Tibial artery (tissue), 4 donors: ENCODE data around the gene TFDP1.

Experiments
- DNase-seq, 2 donors: peaks; one replicate each; pipeline ENCODE4 v3.0.0-alpha.2; 2019
- H3K27ac ChIP-seq, 2 donors: fragments of 200-600 bp; sonication (generic) in 1 of 2; 1 replicate in 1 of 2; 2 replicates in 1 of 2; pipeline ENCODE4 v1.5.1; 2018 to 2019; ENCODE audit warnings: mild to moderate bottlenecking in 1 of 2
- H3K27me3 ChIP-seq, 2 donors: fragments of 200-600 bp; sonication (generic) in 1 of 2; one replicate each; pipeline versions ENCODE4 v1.5.1 to v1.6.0; 2016 to 2019
- H3K36me3 ChIP-seq, 3 donors: fragments of 200-600 bp; sonication (generic) in 2 of 3; one replicate each; pipeline ENCODE4 v1.5.1; 2016 to 2019; ENCODE audit warnings: mild to moderate bottlenecking in 2 of 3
- H3K4me1 ChIP-seq, 4 donors: fragments of 200-600 bp; sonication (generic) in 2 of 4; 1 replicate in 3 of 4; 2 replicates in 1 of 4; pipeline ENCODE4 v1.5.1; 2016 to 2019
- H3K4me3 ChIP-seq, 2 donors: fragments of 200-600 bp; sonication (generic) in 1 of 2; 1 replicate in 1 of 2; 2 replicates in 1 of 2; pipeline ENCODE4 v1.5.1; 2018 to 2019; ENCODE audit warnings: mild to moderate bottlenecking in 2 of 2
- H3K9me3 ChIP-seq, 3 donors: fragments of 200-600 bp; sonication (generic) in 1 of 3; one replicate each; pipeline ENCODE4 v1.5.1; 2016 to 2019
- CTCF ChIP-seq, 2 experiments: fragments of 200-600 bp in 1 of 2; fragments of 450-650 bp in 1 of 2; IDR thresholded peaks; one replicate each; pipeline ENCODE4 v1.5.1; 2017 to 2019; ENCODE audit warnings: antibody characterized with exemption in 2 of 2, mild to moderate bottlenecking in 1 of 2, moderate library complexity in 1 of 2
- intact Hi-C: fragments of 100-400 bp; cut with DNase I; formaldehyde crosslinking; loops from one replicate; pipeline ENCODE4 v1.15.0; 2023; ENCODE audit warnings: low total_unique reads

TFDP1 gene

GRCh38 chr13:113656831-113657671, 72.5 kb downstream of the TFDP1 start:
- intact Hi-C loops: no loop called here
- H3K4me1 ChIP-seq: no peaks in the 10 kb centered on the region
- no peak overlapping the region for H3K4me3 ChIP-seq
- no peaks in the 10 kb centered on the region for H3K36me3 ChIP-seq
- H3K27ac ChIP-seq: no peak overlapping the region
- peaks cover 0 to 31% of the 10 kb centered on the region in 2 donors for H3K27me3 ChIP-seq
- TF ChIP-seq CTCF (IDR thresholded peaks at IDR 0.05): no peak
- H3K9me3 ChIP-seq: peaks cover 0 to 18% (median 7%) of the 10 kb centered on the region in 3 donors
- DNase-seq: peak; percentile 14 to 54

GRCh38 chr13:113657851-113658741, 73.5 kb downstream of the TFDP1 start, which contains the start of gene ATP4B:
TSS of gene ATP4B (minus strand) at chr13:113658198. CDS start at chr13:113658144, 54 bp downstream.
- H3K4me3 ChIP-seq: no peak within 1 kb of the TSS
- DNase-seq: peak in 1 of 2 donors; percentile 55
- H3K36me3 ChIP-seq: no peaks in the 10 kb centered on the region

GRCh38 chr13:113658836-113659235, 74.3 kb downstream of the TFDP1 start:
- H3K4me1 ChIP-seq: no peaks in the 10 kb centered on the region
- intact Hi-C loops: no loop called here
- peaks cover 0 to 31% of the 10 kb centered on the region in 2 donors for H3K27me3 ChIP-seq
- H3K9me3 ChIP-seq: peaks cover 0 to 18% (median 7%) of the 10 kb centered on the region in 3 donors
- no peaks in the 10 kb centered on the region for H3K36me3 ChIP-seq
- no peak overlapping the region for H3K27ac ChIP-seq
- peak in 1 of 2 donors; percentile 52 for DNase-seq
- H3K4me3 ChIP-seq: no peak overlapping the region
- no peak for TF ChIP-seq CTCF (IDR thresholded peaks at IDR 0.05)

More at GRCh38 chr13:113657851-113658741, 73.5 kb downstream of the TFDP1 start, which contains the start of gene ATP4B:
- Histone ChIP-seq H3K4me1 (no peaks in the 10 kb centered on the region), H3K9me3 (peaks cover 0 to 18% (median 7%) of the 10 kb centered on the region in 3 donors), H3K27me3 (peaks cover 0 to 31% of the 10 kb centered on the region in 2 donors), H3K27ac (no peak within 1 kb of the TSS)
- TF ChIP-seq CTCF (IDR thresholded peaks at IDR 0.05): no peak
- intact Hi-C loops: no loop called here

- no peak for TF ChIP-seq CTCF (IDR thresholded peaks at IDR 0.05)
- Histone ChIP-seq H3K4me3 (no peak overlapping the region), H3K9me3 (peaks cover 0 to 18% (median 7%) of the 10 kb centered on the region in 3 donors), H3K27ac (no peak overlapping the region), H3K4me1 (no peaks in the 10 kb centered on the region), H3K36me3 (no peaks in the 10 kb centered on the region), H3K27me3 (peaks cover 0 to 31% of the 10 kb centered on the region in 2 donors)
- peak in 1 of 2 donors; percentile 19 for DNase-seq
- intact Hi-C loops: no loop called here
These were observed 74.8 kb downstream of the TFDP1 start for GRCh38 chr13:113659337-113659736.

- Histone ChIP-seq H3K4me3 (no peak overlapping the region), H3K27ac (no peak overlapping the region), H3K9me3 (peaks cover 0 to 18% (median 7%) of the 10 kb centered on the region in 3 donors), H3K4me1 (no peaks in the 10 kb centered on the region), H3K27me3 (peaks cover 0 to 26% of the 10 kb centered on the region in 2 donors), H3K36me3 (no peaks in the 10 kb centered on the region)
- intact Hi-C loops: no loop called here
- no peak for TF ChIP-seq CTCF (IDR thresholded peaks at IDR 0.05)
- DNase-seq: peak in 1 of 2 donors; percentile 51
These were observed 75.5 kb downstream of the TFDP1 start for GRCh38 chr13:113660066-113660465.
